GM21619 (cell line): Measurements from ENCODE around the gene APP.

Source experiments
- ATAC-seq: cut with Tn5 transposase; IDR thresholded peaks from one replicate; pipeline ENCODE4 v1.9.1; 2021; ENCODE audit not compliant: unreplicated experiment

The APP gene

DNA sequence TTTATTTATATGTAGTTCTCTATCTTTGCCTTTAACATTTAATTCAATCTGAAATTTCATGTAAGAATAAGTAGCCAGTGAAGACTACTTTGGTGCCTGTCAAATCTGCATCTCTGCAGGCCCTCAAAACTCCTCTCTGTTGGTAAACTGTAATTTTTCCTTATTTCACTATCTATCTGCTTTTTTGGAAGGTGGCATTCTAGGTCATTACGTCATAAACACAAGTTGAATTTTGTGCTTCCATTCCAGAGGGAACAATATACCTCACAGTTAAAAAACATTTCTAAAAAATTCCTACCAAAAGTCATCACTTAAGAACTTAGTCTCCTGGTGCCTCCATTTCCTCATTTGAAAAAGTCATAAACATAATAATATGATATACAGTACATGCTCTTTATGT lies 259.8 kb downstream of the APP start:
- no peak for ATAC-seq

- no peak for ATAC-seq
Observed at GRCh38 chr21:25909341-25909740, 261.2 kb downstream of the APP start.

- ATAC-seq, result no peak
Observed at GRCh38 chr21:25908495-25908894, 262.1 kb downstream of the APP start.

GRCh38 chr21:25907573-25908275 lies 262.8 kb downstream of the APP start:
- no peak for ATAC-seq

DNA sequence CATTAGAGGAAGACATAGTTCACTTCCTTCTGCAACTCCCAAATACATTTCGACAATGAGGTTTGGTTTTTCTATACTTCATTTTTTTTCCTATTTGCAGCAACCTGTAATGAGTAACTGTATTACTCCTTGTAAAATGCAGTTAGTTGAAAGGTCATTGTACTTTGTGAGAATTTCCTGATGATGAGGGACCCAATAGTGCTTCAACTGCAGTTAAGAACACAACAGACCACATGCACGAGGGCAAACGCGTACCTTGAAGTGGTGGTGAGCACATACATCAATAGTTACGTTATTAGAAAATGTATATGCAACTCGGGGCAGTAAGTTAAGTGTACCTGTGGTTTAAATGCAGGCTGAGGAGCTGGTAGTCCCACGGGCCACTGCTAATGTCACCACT lies 264.0 kb downstream of the APP start:
- no peak for ATAC-seq

GRCh38 chr21:25905126-25905525 lies 265.4 kb downstream of the APP start:
- ATAC-seq, result no peak

- no peak for ATAC-seq
Observed at GRCh38 chr21:25904044-25904695, 266.4 kb downstream of the APP start.

- ATAC-seq, result no peak
Observed at GRCh38 chr21:25903607-25904006, 267.0 kb downstream of the APP start.

DNA sequence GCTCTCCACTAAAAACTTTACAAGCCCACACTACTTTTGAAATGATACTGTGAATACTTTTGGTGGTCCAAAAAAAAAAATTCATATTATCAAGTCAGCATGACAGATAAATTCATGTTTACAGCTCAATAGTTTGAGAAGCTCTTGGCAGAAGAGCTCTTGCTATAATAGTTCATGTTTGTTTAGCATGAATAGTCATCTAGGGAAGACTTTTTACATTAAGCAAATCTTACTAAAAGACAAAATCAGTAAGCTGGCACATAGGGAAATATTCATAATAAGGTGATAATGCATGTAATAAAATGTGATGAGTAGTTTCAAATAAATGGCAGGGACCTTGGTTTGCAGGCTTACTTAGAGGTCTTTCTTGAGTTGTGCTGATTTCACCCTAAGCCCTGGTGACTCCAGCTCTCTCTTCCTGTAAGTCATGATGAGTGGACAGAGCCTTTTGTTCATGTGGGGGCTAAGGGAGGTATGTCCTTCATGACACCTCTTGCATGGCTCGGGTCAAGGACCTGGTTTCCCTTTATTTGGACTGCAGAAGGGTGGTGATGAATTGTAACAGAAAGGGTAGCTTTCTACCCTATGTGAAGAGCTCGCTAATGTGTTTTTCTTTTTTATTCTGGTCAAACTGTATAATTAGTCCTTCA lies 269.1 kb downstream of the APP start:
- no peak for ATAC-seq

GRCh38 chr21:25898671-25899070 lies 271.9 kb downstream of the APP start:
- no peak for ATAC-seq

DNA sequence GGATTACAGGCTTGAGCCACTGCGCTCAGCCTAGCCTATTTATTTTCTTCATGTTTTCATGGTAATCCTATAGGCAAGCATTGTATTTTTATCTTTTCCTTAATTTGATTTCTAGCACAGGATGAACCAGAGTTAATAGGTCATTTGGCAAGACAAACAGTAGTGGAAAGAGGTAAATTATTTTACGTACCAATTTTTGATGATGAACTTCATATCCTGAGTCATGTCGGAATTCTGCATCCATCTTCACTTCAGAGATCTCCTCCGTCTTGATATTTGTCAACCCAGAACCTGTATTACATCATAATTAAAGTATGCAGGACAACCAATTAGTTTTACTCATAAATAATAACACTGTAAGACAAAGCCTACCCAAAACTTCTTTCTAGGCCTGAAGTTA lies 273.2 kb downstream of the APP start:
- ATAC-seq, result no peak

DNA sequence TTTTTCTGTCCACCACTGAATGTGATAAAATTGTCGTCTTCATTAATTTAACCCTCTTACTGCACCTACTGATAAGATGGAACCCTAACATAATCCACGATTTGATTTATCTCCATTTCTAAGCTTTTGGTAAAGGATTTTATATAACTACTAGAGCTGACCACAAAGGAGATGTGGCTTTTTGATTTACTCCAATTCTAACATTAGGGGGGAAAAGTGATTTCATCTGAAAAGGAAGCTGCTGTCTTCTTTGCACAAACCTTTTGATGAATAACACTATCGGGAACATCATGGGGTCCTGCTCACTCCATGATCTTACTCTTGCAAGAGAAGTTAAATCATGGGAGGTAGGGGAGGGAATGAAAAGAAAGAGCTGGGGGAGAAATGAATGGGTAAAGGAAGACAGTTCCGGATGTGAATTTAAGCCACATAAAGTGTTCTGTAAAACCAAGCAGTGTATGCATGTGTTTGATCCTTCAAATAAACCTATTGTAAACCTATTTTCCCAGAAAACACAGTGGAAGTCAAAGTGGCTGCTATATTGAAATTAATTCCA lies 274.0 kb downstream of the APP start:
- ATAC-seq, result no peak

DNA sequence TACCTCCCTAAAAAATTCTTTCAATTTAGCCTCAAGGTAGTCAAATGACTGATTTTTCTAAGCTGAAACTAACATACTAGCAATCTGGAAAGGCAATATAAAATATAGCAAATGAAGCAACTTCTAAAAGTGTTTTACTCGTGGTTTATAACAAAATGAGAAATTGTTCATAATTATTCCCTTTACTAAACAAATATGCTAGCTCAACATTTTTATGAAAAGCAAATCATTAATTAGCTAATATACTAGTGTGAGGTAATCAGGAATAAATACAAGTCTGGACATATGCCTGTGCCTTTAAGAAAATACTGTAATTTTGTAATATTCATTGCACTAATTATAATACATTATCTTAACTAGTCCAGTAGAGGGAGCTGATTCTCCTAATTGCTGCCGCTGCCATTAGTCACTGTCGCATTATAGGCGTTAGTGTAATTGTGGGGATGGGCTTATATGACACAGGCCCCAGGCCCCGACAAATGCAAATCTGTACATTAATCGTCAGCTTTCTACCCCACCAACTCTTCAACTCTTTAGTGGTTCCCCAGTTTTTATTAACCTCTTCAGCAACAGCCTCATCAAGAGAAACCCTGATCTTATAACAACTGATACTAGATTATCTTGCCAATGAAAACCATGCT lies 274.9 kb downstream of the APP start:
- ATAC-seq, result peak; percentile 80

DNA sequence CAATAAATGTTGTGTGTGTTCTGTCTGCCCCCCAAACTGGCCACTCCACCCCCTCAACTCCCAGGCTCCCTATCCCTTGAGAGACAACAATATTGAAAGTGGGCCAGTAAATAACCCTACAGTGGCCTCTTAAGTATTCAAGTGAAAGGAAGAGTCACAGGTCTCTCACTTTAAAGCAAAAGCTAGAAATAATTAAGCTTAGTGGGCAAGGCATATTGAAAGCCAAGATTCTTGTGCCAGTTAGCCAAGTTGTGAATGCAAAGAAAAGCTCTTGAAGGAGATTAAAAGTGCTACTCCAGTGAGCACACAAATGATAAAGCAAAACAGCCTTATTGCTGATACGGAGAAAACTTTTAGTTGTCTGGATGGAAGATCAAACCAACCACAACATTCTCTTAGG lies 277.4 kb downstream of the APP start:
- ATAC-seq, result no peak

- ATAC-seq, result no peak
Observed at GRCh38 chr21:25891596-25891995, 279.0 kb downstream of the APP start.

DNA sequence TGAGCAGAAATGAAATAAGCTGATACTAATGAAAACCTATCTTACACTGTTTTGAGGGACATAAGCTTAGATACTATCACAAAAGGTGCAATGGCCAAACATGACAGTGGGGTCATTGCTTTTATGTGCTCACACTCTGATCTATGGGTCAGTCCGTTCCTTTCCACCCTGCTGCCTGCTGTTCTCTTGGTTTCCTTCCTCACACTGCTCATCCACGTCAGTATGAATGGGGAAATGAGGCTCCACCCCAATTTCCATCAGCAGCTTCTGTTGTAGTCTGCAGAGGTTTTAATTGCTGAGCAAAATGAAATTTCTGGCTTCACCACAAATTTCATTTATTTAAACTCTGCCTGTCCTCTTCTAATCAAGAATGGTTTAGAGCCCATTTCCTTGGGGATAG lies 280.6 kb downstream of the APP start:
- no peak for ATAC-seq

- no peak for ATAC-seq
Observed at GRCh38 chr21:25888711-25889110, 281.9 kb downstream of the APP start.

GRCh38 chr21:25887646-25888306 lies 282.8 kb downstream of the APP start:
- no peak for ATAC-seq

GRCh38 chr21:25887166-25887565 lies 283.4 kb downstream of the APP start:
- ATAC-seq, result no peak

GRCh38 chr21:25885880-25886279 lies 284.7 kb downstream of the APP start:
- no peak for ATAC-seq

DNA sequence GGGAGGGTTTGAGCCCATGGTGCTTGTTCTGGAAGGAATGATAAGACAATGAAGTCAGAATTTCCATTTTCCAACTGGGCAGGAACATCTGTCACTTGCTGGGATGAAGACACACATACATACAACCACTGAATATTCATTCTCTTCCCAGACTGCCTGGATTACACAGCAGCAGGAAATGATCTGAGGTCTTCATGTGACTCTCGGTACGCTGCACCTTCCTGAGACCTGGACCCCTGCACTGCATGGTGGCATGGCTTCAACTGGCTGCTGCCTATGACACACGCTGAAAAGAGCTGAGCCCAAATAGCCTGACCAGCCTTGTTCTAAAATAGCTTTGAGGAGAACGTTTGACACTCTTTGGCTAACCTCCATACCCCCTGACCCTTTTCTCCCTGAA lies 285.2 kb downstream of the APP start:
- no peak for ATAC-seq
